PFSK-1 (cell line): Measurements from ENCODE around the gene GOLGA6C.

ENCODE experiments used
- FOXP2 ChIP-seq: optimal IDR thresholded peaks from 2 replicates; pipeline ENCODE3; 2011; ENCODE audit warnings: borderline replicate concordance, control low read depth, inconsistent platforms; ENCODE audit not compliant: insufficient read depth; ENCODE audit errors: extremely low read length, extremely low read depth
- POLR2AphosphoS5 ChIP-seq: IDR thresholded peaks from 2 replicates; pipeline ENCODE4 v1.6.1; 2012; ENCODE audit warnings: low read depth, mild to moderate bottlenecking, control low read depth, low read length, moderate library complexity
- REST ChIP-seq, 2 experiments: IDR thresholded peaks; 2 replicates each; pipeline versions ENCODE4 v1.6.1 to v1.8.0; 2011 to 2012; ENCODE audit warnings: low read depth in 2 of 2, low read length in 2 of 2, control low read depth in 1 of 2, inconsistent platforms in 1 of 2, mild to moderate bottlenecking in 1 of 2, moderate library complexity in 1 of 2; ENCODE audit not compliant: insufficient read depth in 1 of 2
- SIN3A ChIP-seq: IDR thresholded peaks from 2 replicates; pipeline ENCODE4 v1.6.1; 2012; ENCODE audit warnings: mild to moderate bottlenecking, low read length, moderate library complexity, borderline replicate concordance; ENCODE audit not compliant: insufficient read depth
- TAF1 ChIP-seq: IDR thresholded peaks from 2 replicates; pipeline ENCODE4 v1.6.1; 2012; ENCODE audit warnings: low read length, control low read depth, borderline replicate concordance; ENCODE audit not compliant: insufficient read depth

The GOLGA6C gene

GRCh38 chr15:75235051-75235673 lies 23.0 kb upstream of the GOLGA6C start:
- TF ChIP-seq POLR2AphosphoS5 (no peak), FOXP2 (no peak), TAF1 (no peak), REST (IDR thresholded peaks at IDR 0.05; ENCODE audit: insufficient read depth in 1 of 2, low read depth in 2 of 2, low read length in 2 of 2) (no peak), SIN3A (no peak)

- TF ChIP-seq TAF1 = no peak
- no peak for TF ChIP-seq FOXP2
- TF ChIP-seq REST (IDR thresholded peaks at IDR 0.05; ENCODE audit: insufficient read depth in 1 of 2, low read depth in 2 of 2, low read length in 2 of 2) = no peak
- TF ChIP-seq POLR2AphosphoS5 = no peak
- no peak for TF ChIP-seq SIN3A
Observed at GRCh38 chr15:75235760-75236729, 22.1 kb upstream of the GOLGA6C start.

DNA sequence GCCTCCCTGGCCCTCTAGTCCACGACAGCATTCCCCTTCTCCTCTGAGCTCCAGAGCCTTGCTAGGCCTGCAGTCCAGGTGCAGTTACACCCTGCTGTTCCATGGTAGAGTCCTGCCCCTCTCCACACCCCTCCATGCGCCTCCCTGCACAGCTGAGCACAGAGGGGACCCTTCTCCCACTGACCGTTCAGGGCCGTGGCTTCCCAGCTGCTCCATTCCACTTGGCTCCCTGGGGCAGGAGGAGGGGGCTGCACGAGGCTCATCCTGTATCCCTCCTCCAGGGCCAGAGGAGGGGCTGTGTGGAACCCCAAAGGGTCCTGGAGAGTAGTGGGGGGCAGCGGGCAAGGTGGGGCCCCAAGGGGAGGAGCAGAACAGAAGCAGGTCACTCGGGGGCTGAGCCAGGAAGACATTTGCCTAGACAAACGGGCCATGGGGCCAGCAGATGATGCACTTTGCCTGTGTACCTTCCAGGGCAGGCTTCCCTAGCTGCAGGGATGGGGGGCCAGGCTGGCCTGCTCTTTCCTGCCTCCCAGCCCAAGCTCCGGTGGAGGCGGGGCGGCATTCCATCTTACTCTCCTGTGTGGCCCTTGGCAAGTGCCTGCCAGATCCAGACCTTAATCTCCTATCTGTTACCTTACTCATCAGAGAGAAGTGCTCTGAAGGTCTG lies 20.7 kb upstream of the GOLGA6C start:
- TF ChIP-seq TAF1 (no peak), POLR2AphosphoS5 (no peak), SIN3A (no peak), FOXP2 (no peak), REST (IDR thresholded peaks at IDR 0.05; ENCODE audit: insufficient read depth in 1 of 2, low read depth in 2 of 2, low read length in 2 of 2) (no peak)

DNA sequence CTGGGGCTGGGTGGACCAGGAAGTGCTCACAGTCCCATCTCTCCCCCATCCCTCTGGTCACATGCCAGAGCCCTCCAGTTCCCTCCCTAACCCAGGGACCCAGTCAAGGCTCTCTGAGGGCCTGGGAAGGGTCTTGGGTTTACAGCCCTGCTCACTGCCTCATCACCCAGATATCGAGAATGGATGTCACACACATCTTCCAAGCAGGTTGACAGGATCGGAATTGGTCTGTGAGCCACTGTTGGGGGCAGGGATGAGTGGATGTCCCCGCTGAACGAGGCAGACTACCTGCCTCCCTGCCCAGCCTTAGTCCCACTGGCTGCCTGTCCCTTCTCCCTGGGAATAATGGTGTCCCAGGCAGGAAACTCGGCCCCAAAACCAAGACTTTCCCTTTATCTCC lies 20.0 kb upstream of the GOLGA6C start:
- no peak for TF ChIP-seq POLR2AphosphoS5

GRCh38 chr15:75249726-75250125 lies 8.4 kb upstream of the GOLGA6C start:
- no peak for TF ChIP-seq TAF1
- no peak for TF ChIP-seq POLR2AphosphoS5
- no peak for TF ChIP-seq SIN3A
- no peak for TF ChIP-seq REST (IDR thresholded peaks at IDR 0.05; ENCODE audit: insufficient read depth in 1 of 2, low read depth in 2 of 2, low read length in 2 of 2)
- no peak for TF ChIP-seq FOXP2
